ENCODE data around the gene TBXAS1.
"Not testable (repeated sequence)": the region's sequence is repeated elsewhere in the genome, so short reads cannot be mapped to it uniquely, and the experiment has no call there.

GRCh38 chr7:139837291-139837690 is 8.2 kb downstream of the TBXAS1 start:
- TF ChIP-seq ATF2 (tag by site-specific recombination; IDR thresholded peaks at IDR 0.05; ENCODE audit: low read depth); CTCF (tag by site-specific recombination; IDR thresholded peaks at IDR 0.05); PBX3 (CRISPR knock-in tag; IDR thresholded peaks at IDR 0.05); ZNF121 (tag by site-specific recombination; IDR thresholded peaks at IDR 0.05); REST (tag by site-specific recombination; IDR thresholded peaks at IDR 0.05): not testable (repeated sequence)
